ENCODE results near the gene SERPINA10. TPM values are rescaled to one million over a fixed set of nuclear protein-coding genes. Genes with fewer than 3 reads are reported as not detected.
A peak's percentile ranks its signal among the peaks of the same experiment; 100 is the strongest.

SERPINA10 gene
- total and polyA plus RNA-seq, 2 of the 13 experiments (the other 11 are each of a cell fraction or from before 2014, with no cell fraction given): 20.1 to 20.2 TPM

DNA sequence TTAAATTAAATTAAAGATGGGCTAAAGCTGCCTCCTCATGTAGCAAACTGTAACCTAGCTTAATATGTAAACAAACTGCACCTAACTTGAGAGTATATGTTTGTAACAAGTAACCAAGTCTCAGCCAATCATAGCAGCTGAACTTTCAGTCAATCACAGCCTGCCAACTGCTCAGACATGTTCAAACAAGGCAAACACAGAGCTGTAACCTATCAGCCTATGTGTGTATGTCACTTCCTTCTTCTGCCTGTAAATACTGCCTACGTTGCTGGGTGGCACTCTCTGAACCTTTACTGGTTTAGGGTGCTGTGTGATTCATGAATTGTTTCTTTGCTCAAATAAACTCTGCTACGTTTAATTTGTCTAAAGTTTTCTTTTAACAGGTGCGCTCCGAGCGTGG is 27.2 kb upstream of the SERPINA10 start (continued):
- no peak for TF ChIP-seq ZNF746 (CRISPR knock-in tag; IDR thresholded peaks at IDR 0.05)
- TF ChIP-seq ZFP62 (CRISPR knock-in tag; IDR thresholded peaks at IDR 0.05): no peak
- TF ChIP-seq, protein P1, sequence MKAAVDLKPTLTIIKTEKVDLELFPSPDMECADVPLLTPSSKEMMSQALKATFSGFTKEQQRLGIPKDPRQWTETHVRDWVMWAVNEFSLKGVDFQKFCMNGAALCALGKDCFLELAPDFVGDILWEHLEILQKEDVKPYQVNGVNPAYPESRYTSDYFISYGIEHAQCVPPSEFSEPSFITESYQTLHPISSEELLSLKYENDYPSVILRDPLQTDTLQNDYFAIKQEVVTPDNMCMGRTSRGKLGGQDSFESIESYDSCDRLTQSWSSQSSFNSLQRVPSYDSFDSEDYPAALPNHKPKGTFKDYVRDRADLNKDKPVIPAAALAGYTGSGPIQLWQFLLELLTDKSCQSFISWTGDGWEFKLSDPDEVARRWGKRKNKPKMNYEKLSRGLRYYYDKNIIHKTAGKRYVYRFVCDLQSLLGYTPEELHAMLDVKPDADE (CRISPR knock-in tag; IDR thresholded peaks at IDR 0.05): no peak
- TF ChIP-seq, protein P2, sequence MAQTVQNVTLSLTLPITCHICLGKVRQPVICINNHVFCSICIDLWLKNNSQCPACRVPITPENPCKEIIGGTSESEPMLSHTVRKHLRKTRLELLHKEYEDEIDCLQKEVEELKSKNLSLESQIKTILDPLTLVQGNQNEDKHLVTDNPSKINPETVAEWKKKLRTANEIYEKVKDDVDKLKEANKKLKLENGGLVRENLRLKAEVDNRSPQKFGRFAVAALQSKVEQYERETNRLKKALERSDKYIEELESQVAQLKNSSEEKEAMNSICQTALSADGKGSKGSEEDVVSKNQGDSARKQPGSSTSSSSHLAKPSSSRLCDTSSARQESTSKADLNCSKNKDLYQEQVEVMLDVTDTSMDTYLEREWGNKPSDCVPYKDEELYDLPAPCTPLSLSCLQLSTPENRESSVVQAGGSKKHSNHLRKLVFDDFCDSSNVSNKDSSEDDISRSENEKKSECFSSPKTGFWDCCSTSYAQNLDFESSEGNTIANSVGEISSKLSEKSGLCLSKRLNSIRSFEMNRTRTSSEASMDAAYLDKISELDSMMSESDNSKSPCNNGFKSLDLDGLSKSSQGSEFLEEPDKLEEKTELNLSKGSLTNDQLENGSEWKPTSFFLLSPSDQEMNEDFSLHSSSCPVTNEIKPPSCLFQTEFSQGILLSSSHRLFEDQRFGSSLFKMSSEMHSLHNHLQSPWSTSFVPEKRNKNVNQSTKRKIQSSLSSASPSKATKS (CRISPR knock-in tag; IDR thresholded peaks at IDR 0.05): no peak
- peak; percentile 43 for TF ChIP-seq SIN3A (IDR thresholded peaks at IDR 0.05; ENCODE audit: borderline replicate concordance, low read depth, low read length)
- TF ChIP-seq SRSF4 (IDR thresholded peaks at IDR 0.05; ENCODE audit: low read depth, low read length, poor library complexity, severe bottlenecking): no peak
- TF ChIP-seq SKI (IDR thresholded peaks at IDR 0.05; ENCODE audit: partially characterized antibody): peak; percentile 23
- TF ChIP-seq HES4 (CRISPR knock-in tag; IDR thresholded peaks at IDR 0.05; ENCODE audit: borderline replicate concordance): no peak
- peak; percentile 72; the same call in 1 of the 2 replicates for TF ChIP-seq ERF (CRISPR knock-in tag; IDR thresholded peaks at IDR 0.05)
- no peak for TF ChIP-seq ZNF766 (CRISPR knock-in tag; IDR thresholded peaks at IDR 0.05; ENCODE audit: borderline replicate concordance)
- TF ChIP-seq, protein P3, sequence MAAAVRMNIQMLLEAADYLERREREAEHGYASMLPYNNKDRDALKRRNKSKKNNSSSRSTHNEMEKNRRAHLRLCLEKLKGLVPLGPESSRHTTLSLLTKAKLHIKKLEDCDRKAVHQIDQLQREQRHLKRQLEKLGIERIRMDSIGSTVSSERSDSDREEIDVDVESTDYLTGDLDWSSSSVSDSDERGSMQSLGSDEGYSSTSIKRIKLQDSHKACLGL (CRISPR knock-in tag; IDR thresholded peaks at IDR 0.05): no peak
- TF ChIP-seq RFX5 (IDR thresholded peaks at IDR 0.05; ENCODE audit: low read depth, low read length): peak; percentile 29; the same call in 1 of the 2 replicates
- TF ChIP-seq, protein P4, sequence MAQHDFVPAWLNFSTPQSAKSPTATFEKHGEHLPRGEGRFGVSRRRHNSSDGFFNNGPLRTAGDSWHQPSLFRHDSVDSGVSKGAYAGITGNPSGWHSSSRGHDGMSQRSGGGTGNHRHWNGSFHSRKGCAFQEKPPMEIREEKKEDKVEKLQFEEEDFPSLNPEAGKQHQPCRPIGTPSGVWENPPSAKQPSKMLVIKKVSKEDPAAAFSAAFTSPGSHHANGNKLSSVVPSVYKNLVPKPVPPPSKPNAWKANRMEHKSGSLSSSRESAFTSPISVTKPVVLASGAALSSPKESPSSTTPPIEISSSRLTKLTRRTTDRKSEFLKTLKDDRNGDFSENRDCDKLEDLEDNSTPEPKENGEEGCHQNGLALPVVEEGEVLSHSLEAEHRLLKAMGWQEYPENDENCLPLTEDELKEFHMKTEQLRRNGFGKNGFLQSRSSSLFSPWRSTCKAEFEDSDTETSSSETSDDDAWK (CRISPR knock-in tag; IDR thresholded peaks at IDR 0.05): no peak
- TF ChIP-seq, protein P5, sequence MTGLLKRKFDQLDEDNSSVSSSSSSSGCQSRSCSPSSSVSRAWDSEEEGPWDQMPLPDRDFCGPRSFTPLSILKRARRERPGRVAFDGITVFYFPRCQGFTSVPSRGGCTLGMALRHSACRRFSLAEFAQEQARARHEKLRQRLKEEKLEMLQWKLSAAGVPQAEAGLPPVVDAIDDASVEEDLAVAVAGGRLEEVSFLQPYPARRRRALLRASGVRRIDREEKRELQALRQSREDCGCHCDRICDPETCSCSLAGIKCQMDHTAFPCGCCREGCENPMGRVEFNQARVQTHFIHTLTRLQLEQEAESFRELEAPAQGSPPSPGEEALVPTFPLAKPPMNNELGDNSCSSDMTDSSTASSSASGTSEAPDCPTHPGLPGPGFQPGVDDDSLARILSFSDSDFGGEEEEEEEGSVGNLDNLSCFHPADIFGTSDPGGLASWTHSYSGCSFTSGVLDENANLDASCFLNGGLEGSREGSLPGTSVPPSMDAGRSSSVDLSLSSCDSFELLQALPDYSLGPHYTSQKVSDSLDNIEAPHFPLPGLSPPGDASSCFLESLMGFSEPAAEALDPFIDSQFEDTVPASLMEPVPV (CRISPR knock-in tag; IDR thresholded peaks at IDR 0.05): no peak
- TF ChIP-seq FOXC1 (CRISPR knock-in tag; IDR thresholded peaks at IDR 0.05; ENCODE audit: borderline replicate concordance): no peak
- no peak for TF ChIP-seq ONECUT2 (CRISPR knock-in tag; IDR thresholded peaks at IDR 0.05)
- TF ChIP-seq KDM6A (CRISPR knock-in tag; IDR thresholded peaks at IDR 0.05; ENCODE audit: low read depth): no peak
- no peak for TF ChIP-seq ZNF180 (CRISPR knock-in tag; IDR thresholded peaks at IDR 0.05; ENCODE audit: borderline replicate concordance, low read depth)
- TF ChIP-seq, protein P6, sequence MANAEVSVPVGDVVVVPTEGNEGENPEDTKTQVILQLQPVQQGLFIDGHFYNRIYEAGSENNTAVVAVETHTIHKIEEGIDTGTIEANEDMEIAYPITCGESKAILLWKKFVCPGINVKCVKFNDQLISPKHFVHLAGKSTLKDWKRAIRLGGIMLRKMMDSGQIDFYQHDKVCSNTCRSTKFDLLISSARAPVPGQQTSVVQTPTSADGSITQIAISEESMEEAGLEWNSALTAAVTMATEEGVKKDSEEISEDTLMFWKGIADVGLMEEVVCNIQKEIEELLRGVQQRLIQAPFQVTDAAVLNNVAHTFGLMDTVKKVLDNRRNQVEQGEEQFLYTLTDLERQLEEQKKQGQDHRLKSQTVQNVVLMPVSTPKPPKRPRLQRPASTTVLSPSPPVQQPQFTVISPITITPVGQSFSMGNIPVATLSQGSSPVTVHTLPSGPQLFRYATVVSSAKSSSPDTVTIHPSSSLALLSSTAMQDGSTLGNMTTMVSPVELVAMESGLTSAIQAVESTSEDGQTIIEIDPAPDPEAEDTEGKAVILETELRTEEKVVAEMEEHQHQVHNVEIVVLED (CRISPR knock-in tag; IDR thresholded peaks at IDR 0.05; ENCODE audit: borderline replicate concordance): no peak
- TF ChIP-seq ZNF264 (CRISPR knock-in tag; IDR thresholded peaks at IDR 0.05): no peak
- TF ChIP-seq, protein P7, sequence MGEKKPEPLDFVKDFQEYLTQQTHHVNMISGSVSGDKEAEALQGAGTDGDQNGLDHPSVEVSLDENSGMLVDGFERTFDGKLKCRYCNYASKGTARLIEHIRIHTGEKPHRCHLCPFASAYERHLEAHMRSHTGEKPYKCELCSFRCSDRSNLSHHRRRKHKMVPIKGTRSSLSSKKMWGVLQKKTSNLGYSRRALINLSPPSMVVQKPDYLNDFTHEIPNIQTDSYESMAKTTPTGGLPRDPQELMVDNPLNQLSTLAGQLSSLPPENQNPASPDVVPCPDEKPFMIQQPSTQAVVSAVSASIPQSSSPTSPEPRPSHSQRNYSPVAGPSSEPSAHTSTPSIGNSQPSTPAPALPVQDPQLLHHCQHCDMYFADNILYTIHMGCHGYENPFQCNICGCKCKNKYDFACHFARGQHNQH (CRISPR knock-in tag; IDR thresholded peaks at IDR 0.05): peak; percentile 59; the same call in 1 of the 2 replicates

All from HepG2 (cell line).